ENCODE results near the gene ELK1.

GRCh38 chrX:47590984-47591383 is 59.4 kb downstream of the ELK1 start:
- TF ChIP-seq POLR2A (IDR thresholded peaks at IDR 0.05; ENCODE audit: low read depth) (no peak), CTCF (IDR thresholded peaks at IDR 0.05) (no peak), EP300 (IDR thresholded peaks at IDR 0.05) (no peak)

All from esophagus muscularis mucosa (tissue), 4 donors.